GM21360 (cell line): ENCODE results near the gene ESPN.

ENCODE experiments used
- ATAC-seq: cut with Tn5 transposase; IDR thresholded peaks from one replicate; pipeline ENCODE4 v1.9.1; 2021; ENCODE audit warnings: mild to moderate bottlenecking, moderate library complexity; ENCODE audit not compliant: unreplicated experiment

ESPN gene

DNA sequence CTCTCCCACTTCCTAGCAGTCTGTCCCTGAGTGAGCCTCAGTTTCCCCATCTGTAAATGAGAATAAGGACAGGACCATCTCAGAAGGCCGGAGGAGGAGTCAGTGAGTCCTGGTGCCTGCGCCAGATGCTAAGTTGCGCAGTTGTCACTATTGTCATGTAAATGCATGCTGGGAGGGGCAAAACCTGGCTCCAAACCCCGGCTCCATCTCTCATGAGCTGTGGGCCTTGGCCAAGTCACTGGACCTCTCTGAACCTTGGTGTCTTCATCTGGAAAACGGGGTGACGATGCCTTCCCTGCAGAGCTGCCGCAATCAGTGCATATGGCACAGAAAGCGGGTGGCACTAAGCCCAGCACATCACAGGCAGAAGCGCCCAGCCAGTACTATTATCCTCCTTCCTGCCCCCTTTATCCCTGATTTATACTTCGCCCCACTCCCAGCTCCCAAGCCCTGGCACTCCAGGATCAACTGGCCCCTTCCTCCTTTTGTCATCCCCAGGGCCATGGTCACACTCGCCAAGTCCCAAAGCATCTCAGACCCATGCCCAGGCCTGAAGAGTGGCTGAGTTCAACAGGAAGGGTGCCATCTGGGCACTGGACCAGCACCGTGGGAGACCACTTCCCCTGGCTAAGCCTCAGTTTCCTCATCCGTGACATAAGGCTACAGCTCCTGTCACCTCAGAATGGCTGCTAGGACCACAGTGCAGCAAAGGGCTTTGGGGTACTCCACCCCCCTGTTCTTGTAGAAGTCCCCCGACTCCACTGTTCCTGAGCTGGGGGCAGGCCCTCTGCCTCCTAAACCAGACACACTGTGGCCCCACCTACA, 71.2 kb downstream of the ESPN start:
- ATAC-seq: no peak

DNA sequence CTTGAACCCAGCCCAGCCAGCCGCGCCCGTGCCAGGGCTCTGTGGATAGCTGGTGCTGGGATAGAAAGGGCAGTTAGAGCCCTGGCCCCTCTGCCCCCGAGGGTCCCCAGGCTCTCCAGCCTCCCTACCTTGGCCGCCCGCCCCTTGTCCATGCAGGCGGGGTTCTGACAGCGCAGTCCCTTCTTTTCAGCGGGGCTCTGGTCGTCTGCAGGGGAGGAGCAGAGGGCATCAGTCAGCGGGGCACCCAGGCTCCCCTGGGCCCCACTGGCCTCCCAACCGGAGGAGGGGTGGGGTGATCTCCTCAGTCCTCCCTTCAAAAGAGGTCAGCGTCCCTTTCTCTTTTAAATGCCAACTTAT, 71.8 kb downstream of the ESPN start:
- no peak for ATAC-seq

DNA sequence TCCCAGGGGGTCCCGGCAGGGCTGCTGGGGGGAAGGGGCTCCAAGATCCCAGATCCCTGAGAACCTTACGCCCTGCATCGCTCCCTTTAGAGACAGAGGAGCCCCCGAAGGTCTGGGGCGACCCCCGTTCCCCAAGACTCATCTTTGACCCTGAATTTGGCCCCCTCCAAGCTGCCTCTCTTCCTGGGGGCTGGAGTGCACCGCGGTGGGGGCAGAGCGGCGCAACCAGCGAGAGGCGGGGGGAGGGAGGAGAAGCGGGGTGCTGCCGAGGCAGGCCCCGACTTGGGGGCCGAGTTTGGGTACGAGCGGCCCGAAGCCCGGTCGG, 72.3 kb downstream of the ESPN start:
- no peak for ATAC-seq

DNA sequence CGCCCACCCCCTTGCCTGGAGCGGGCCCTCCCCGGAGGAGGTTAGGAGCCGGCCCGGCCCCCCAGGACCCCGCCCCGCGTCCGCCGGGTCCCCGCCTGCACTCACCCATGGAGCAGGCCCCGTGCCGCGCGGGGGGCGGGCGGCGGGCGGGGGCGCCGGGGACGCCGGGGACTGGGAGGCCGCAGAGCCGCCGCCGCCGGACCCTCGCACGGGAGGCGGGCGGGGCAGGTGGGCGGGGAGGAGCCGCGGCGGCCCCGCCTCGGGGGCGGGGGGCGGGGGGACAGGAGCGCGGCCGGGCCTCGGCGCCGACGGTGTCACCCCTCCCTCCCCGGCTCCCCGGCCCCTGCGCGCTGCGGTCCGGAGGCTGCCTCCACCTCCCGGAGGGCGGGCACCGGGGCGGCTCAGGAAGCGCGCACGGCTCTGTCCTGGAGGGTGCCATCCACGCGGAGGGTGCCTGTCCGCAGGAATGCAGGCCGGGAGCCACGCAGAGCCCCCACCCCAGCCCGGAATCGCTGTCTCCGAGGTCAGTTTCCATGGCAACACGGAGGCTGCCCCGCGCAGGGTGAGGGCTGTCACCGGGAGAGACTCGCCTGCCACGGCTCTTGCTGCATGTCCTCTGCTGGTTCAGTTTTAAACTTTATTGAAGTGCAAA, 72.8 kb downstream of the ESPN start:
- no peak for ATAC-seq

DNA sequence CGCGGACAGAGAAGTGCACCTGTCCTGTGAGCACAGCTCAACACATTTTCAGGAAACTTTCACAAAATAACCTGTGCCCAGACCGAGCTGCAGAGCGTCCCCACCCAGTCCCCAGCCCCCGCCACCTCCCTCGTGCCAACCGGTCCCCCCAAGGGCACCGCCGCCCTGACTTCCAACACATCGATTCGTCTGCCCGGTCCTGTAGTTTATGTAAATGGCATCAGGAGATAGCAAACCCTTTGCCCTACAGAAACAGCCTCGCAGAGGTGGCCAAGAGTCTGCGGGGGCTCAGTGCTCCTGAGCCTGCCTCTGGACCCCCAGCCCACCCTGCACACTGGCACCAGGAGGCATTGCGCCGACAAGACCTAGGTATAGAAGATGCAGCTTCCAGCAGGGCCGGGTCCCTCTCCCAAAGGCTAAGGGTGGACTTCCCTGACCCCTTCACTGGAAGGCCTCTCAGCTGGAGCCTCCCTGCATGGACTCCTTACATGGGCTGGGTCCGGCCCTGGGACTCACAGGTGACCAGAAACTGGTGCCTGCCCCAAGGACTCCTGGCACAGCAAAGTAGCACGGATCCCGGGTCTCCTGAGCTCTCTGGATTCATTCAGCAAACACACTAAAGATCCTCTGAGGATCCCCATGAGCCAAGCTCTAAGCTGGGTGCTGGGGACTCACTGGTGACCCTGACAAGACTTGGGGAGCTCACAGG, 73.4 kb downstream of the ESPN start:
- no peak for ATAC-seq

DNA sequence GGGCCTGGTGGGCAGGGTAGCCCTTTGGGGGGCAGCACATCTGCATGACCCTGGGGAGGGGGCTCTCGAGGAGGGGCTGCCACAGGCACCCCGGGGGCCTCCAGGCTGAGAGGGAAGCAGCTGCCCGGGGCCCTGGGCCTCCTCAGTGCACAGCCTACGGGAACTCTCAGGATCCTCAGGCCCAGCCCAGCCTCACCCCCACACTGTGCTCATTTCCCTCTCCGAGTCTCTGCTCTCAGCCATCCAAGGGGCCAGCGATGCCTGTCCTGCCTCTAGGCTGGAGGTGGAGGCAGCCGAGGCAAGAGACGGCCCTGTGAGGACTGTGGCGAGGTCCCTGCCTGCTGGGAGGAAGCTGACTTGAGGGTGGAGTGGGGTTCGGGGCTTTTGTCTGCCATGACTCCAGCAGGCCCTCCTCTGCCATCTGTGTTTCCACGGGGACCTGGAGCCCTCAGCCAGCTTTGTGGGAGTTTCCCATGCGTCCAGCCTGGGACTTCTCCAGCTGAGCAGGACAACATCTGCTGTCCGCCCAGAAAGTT, 74.1 kb downstream of the ESPN start:
- ATAC-seq: no peak

DNA sequence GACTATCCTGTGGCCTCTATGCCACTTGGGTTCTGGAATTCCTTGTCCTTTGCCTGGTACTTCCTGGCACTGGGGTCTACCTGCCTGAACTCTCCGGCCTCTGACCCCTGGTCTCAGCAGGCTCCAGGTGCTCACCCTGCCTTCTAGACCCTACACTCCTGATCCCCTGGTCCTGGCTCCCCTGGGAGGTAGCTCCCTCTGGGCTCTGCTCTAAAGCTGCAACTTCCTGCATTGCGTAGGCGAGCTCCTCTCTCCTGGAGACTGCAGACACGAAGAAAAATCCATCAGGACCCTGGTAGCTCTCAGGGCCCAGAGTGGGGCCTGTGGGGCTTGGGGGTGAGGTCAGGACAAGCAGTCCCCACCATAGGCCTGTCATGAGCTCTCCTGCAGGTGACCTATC, 74.7 kb downstream of the ESPN start:
- no peak for ATAC-seq

DNA sequence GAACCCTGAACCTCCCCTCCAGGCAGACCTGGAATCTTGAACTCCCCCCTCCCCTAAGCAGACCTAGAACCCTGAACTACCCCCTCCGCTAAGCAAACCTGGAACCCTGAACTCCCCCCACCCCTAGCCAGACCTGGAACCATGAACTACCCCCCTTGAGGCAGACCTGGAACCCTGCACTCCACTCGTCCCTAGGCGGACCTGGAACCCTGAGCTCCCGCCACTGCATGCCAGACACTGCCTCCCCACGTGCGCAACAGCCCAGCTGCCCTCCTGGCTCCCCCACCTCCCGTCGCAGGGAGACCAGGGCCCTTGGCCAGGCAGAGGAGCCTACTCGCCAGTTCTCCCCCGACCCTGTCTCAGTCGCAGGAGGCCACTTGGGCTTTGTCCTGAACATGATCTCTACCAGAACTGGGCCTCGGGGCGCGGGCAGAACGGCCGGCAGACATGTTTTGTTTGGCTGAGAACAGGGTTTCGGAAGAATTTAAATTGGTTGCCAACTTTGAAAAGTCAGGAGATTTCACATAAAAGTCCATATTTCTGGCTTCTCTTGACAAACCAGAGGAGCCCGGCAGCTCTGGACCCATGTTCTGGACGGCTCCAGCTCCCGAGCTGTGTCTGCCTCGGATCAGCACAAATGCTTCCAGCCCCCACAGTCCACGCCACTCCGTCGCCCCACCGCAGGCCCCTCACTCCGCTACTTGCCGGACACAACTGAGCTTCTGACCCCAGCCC, 76.1 kb downstream of the ESPN start:
- no peak for ATAC-seq

DNA sequence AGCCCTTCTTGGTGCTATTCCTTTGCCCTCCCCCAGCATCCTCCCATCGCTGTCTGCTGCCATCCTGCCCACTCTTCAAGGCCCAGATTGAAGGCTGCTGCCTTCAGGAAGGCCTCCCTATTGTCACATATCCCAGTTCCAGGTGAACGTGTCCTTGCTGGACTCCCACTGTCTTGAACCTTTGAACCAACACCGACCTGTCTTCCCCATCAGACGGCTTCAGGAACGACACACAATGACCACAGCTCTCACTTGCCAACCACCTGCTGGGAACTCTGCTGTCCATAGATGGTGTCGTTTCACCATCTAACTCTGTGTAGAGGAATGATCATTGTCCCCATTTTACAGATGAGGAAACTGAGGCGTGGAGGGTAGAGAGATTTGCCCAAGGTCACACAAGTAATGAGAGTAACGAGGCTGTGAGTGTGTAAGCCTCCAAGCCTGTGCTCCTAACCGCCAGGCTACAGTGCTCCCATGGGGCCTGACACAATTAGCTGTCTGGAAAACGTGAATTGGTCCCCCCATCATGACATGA, 76.8 kb downstream of the ESPN start:
- ATAC-seq: no peak

DNA sequence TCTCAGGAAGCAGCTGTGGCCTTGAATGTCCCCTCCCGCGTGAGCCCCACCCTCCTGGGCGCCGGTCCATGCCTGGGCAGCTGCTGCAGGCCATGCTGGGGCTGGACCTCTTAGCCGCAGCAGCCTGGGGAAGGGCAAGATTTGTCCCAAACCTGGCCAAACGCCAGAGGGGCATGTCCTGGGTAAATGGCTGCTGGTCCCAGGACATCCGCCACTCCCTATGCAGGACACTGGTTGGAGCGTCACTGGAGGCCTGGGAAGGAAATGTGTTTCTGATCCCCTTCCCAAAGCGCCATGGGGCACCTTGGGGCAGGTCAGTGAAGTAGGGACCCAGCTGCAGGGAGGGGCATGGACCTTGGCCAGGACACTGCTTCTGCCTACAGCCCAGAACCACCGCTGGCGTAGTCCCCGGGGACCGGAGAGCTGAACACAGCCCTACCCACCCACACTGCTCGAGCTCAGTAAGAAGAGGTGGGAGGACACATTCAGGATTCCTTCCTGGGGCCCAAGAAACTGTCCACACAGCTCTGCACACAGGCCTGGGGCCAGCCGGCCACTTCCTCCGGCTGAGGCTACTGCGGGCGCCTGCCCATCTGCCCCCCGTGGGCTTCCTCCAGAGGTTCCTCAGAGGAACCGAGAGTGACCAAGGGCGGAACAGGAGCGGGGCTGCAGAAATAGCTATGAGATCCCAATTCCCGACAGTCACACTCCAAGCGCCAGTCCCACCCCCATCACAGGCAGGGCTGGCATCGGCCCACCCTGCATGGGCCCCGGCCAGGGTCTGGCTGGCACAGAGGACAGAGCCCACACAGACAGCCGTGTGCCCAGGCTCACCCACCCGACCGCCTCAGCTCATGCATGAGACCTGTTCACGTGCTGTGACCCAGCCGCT, 77.7 kb downstream of the ESPN start:
- ATAC-seq: no peak

DNA sequence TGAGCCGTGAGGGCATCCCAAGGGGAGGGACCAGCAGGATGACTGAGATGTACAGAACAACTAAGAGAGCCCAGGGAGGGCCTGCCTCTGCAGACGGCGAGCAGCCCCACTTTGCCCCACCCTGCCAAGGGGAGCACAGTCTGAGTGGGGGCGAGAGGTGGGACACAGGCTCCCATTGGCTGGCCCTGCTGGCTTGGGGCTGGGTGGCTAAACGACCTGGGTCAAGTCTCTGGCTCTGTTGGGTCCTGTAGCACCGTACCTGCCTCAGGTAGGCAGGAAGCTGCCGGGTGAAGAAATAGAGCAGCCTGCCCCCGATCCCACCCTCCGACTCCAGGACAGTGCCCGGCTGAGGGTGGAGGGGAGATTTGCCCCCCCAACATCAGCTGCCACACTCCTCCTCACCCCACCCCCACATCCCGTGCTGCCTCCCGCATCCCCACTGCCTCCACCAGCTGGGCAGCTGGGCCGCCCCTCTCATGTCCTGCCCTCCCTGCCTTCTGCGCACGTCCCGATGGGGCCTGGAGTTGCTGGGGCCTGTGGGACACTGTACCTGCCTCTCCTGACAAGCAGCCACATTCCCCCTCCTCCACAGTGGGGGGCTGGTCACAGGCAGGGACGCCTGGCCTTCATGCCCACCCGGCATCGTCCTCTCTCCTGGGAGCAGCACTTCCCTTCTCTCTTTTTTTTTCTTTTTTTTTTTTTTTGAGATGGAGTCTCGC, 79.5 kb downstream of the ESPN start:
- ATAC-seq: no peak

DNA sequence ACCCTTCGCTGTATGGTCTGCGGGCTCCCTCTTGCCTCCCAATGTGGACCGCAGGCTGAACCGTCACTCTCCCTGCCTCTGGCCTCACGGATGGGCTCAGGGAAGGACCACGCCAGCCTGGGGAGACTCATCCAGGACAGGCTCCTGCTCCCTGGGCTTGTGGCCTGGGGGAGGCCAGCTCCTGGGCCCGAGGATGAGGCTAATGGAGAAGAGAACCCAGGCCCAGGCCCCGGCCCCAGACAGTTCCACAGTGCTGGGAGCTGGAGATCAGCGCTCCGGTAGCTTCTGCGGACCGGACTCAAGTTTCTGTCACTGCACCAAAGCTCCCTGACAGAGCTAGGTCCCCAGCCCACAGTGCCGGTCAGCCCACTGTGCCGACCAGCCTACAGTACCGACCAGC, 80.3 kb downstream of the ESPN start:
- ATAC-seq: no peak

DNA sequence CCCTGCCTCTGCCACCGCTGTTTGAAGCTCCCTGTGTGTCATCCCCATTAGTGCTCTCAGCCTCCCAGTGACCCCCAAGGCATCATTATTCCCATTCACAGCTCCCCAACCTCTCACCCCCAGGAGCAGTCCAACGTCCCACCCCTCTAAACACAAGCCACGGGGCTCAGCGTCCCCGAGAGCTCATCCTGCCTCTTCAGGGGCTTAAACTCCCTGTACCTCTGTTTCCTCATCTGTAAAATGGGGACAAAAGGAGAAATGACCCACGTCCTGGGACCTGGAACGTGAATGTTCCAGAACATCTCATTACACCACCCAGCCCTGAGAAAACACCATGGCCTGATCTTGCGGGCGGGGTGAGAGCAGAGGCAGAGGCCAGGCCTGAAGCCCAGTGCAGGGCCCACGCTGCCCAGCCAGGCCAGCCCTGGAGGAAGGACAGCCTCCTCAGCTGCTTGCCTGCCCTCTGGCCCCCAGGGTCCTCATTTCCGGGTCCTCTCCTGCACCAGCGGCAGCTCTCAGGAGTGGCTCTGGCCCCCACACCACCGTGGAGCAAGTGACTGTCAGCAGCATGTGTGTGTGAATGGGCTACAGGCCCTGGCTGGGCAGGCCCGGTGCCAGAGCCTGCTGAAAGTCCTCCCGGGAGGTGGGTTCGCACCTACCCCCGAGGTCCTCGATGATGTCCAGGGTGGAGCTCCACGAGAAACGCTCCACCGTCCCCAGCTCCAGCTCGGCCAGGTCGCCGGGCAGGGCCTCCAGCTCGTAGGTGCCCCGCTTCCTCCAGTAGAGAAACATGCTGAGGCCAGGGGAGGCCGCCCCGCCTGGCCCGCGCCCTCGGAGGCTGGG, 81.0 kb downstream of the ESPN start:
- ATAC-seq: no peak

DNA sequence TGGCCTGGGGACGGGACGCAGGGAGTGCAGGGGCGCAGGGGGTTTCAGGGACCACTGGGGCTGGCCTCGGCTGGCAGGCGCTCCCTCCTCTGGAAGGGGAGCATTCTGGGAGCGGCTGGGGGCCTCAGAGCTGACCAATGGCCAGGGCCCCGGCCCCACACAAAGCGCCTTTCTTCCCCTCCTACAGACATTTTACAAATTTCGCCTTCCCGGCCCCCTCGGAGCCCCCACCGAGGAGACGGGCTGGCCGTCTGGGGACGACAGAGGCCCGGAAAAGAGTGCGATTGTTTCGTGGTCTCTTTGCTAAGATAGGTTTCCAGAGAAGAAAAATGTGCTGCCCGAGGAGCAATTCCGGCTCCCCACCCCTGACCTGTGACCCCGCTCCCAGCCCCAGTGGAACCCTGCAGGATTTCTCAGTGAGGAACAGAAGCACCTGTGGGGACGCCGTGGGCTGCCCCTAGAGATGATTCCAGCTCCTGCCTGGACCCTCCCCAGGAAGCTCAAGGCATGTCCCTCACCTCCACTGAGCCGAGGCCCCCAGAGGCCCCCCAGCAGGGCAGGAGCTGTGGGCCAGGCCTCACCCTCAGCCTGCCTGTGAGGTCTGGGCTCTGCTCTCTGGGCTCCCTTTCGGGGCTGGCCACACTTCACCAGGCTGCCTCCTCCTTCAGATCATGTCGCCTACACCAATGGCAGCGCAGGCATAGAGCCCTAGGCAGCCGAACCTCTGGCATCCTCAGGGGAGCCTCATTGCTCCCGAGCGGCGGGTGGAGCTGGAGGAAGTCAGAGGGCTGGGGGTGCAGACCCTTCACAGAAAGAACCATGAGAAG, 81.8 kb downstream of the ESPN start:
- no peak for ATAC-seq

DNA sequence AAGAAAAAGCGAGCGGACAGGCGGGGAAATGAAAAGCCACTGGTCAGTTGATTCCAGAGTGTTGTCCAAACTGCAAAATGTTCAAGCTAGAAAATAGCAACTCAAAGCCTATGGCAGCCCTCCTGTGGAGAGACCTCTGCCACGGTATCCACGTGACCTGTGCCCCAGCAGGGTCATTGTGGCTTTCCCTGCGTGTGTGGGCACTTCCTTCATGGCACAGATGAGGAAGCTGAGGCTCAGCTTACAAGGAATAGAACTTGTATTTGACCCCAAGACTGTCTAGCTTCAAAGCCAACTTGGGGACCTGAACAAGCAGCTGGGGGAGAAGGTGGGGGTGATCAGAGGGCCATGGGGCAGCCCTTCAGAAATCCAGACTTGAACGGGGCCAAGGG, 82.5 kb downstream of the ESPN start:
- no peak for ATAC-seq

DNA sequence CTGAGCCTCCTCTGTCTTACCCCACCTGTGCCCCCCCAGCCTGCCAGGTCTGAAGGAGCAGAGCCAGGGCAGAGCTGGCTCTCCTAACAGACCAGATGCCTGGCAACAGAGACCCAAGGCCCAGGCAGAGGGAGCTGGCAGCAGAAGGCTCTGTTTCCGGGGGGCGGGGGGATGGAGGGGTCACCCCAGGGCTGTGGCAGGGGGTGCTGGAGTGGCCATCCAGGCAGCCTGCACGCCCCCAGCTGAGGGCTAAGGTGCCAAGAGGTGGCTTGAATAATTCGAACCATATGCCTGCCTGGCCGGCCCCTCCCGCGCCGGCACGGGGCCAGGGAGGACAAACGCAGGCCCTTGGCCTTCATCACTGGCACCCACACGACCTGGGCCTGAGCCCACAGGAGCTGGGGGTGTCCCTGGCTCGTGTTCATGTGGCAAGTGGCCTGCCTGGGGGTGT, 82.9 kb downstream of the ESPN start:
- no peak for ATAC-seq

DNA sequence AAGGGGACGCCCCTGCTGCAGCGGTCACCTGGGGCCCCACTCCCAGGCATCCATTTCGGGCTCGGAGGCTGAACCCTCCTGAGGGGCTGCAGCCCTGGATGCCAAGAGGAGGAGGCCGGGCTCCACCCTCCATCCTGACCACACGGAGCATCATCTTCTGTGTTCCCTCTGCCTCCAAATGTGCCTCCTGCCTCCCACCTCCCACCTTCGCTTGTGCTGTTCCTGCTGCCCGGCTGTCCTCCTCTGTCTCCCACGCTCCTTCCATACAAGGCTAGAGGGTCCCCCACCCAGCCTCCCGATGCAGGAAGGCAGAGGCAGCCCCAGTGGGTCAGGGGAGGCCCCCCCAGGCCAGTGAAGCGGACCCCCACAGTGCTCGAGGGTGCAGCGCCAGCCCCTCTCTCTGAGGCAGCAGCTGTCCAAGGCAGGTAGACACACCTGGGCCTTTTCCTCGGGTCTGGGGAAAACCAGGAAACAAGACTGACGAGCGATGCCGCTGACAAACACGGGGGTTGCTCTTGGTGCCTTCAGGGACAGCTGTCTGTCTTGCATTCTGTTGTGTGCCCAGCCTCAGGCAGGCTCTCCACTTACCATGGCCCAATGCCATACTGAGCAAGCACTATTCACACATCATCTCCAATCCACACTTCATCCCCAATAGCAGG, 83.7 kb downstream of the ESPN start:
- ATAC-seq: no peak
